ENCODE results near the gene NEUROD2. TPM values are rescaled to one million over a fixed set of nuclear protein-coding genes. Genes with fewer than 3 reads are reported as not detected.

Gene NEUROD2
- total RNA-seq, 2 donors from 2014 or later: not detected

GRCh38 chr17:39607057-39607850 is 466 bp downstream of the NEUROD2 start:
- H3K27me3 ChIP-seq: peaks cover 0 to 42% of the 10 kb centered on the region in 2 donors
- H3K9me3 ChIP-seq: no peaks in the 10 kb centered on the region
- DNase-seq (no peak), ATAC-seq (no peak)
- peaks cover 28% of the 10 kb centered on the region for H3K4me1 ChIP-seq
- TF ChIP-seq CTCF (IDR thresholded peaks at IDR 0.05) (no peak), POLR2A (IDR thresholded peaks at IDR 0.05) (no peak)
- WGBS, 2 donors: 3 to 4% methylated on average over 26 to 40 of the region's 40 CpGs
- intact Hi-C loops (cut with DNase I): no loop called here
- no peaks in the 10 kb centered on the region for H3K36me3 ChIP-seq (replicated peaks in 1 of 2; ENCODE audit: insufficient read depth in 1 of 2, low read depth in 2 of 2)
- H3K4me3 ChIP-seq: no peak overlapping the region
- H3K27ac ChIP-seq: no peak overlapping the region

GRCh38 chr17:39606434-39607056 is 1.2 kb downstream of the NEUROD2 start:
- intact Hi-C loops (cut with DNase I): no loop called here
- Histone ChIP-seq H3K27ac (no peak overlapping the region), H3K27me3 (peaks cover 0 to 44% of the 10 kb centered on the region in 2 donors), H3K4me3 (no peak overlapping the region), H3K9me3 (no peaks in the 10 kb centered on the region), H3K36me3 (replicated peaks in 1 of 2; ENCODE audit: insufficient read depth in 1 of 2, low read depth in 2 of 2) (no peaks in the 10 kb centered on the region), H3K4me1 (peaks cover 28% of the 10 kb centered on the region)
- peak; percentile 39 for ATAC-seq
- TF ChIP-seq CTCF (IDR thresholded peaks at IDR 0.05): no peak
- TF ChIP-seq POLR2A (IDR thresholded peaks at IDR 0.05): no peak
- DNase-seq: peak in 1 of 4 donors; percentile 32
- WGBS, 2 donors: 2 to 3% methylated on average over 6 to 58 of the region's 66 CpGs

- intact Hi-C loops (cut with DNase I): no loop called here
- no peaks in the 10 kb centered on the region for H3K36me3 ChIP-seq (replicated peaks in 1 of 2; ENCODE audit: insufficient read depth in 1 of 2, low read depth in 2 of 2)
- TF ChIP-seq POLR2A (IDR thresholded peaks at IDR 0.05): no peak
- TF ChIP-seq CTCF (IDR thresholded peaks at IDR 0.05): no peak
- H3K27me3 ChIP-seq: peaks cover 0 to 51% of the 10 kb centered on the region in 2 donors
- DNase-seq (no peak), ATAC-seq (peak; percentile 41)
- WGBS, 2 donors: 1 to 2% methylated on average over 25 to 102 of the region's 102 CpGs
- peaks cover 28% of the 10 kb centered on the region for H3K4me1 ChIP-seq
- H3K9me3 ChIP-seq: no peaks in the 10 kb centered on the region
- H3K27ac ChIP-seq: no peak overlapping the region
- H3K4me3 ChIP-seq: no peak overlapping the region
These were observed 2.0 kb downstream of the NEUROD2 start for GRCh38 chr17:39605492-39606433.

DNA sequence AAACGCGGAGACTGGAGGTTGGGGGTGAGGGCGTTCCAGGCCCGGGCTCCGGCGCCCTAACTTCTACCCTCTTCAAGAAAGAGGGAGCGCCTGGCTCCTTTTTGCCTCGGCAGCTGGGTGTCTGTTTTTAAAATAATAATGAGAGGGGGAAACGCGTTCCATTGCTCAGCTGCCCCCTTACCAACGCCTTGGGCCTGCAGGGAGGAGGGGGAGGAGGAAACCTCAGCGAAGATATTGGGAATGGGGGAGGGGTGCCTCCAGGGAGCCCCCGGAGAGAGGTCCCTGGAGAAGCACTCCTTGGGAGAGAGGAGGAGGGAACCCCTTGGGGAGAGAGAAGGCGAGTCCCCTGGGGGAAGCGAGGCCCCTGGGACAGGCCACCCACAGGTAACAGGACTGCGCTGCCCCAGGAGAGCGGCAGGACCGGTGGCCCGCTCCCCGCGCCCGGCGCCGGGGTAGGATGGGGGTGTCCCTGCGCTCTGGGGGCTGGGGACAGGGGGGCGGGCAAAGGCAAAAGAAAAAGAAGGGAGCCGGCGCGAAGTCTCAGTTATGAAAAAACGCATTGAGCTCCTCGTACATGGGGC is 2.7 kb downstream of the NEUROD2 start:
- H3K27me3 ChIP-seq: peaks cover 0 to 57% of the 10 kb centered on the region in 2 donors
- TF ChIP-seq POLR2A (IDR thresholded peaks at IDR 0.05): no peak
- no peak for TF ChIP-seq CTCF (IDR thresholded peaks at IDR 0.05)
- intact Hi-C loops (cut with DNase I): no loop called here
- H3K4me1 ChIP-seq: peaks cover 28% of the 10 kb centered on the region
- WGBS, 2 donors: 9 to 11% methylated on average over 19 to 30 of the region's 31 CpGs
- no peaks in the 10 kb centered on the region for H3K9me3 ChIP-seq
- H3K4me3 ChIP-seq: no peak overlapping the region
- H3K27ac ChIP-seq: no peak overlapping the region
- H3K36me3 ChIP-seq (replicated peaks in 1 of 2; ENCODE audit: insufficient read depth in 1 of 2, low read depth in 2 of 2): no peaks in the 10 kb centered on the region
- no peak for DNase-seq
- no peak for ATAC-seq

Data from body of pancreas (tissue), 4 donors.